PC-9 (cell line): Measurements from ENCODE around the gene HEBP1. TPM values are rescaled to one million over a fixed set of nuclear protein-coding genes. Genes with fewer than 3 reads are reported as not detected.

Experiments
- BruUV-seq: library from RNA; stranded (reverse); fragments of 400-500 nt; replicated peaks from 2 replicates; lab custom pipeline; 2021; lab: Mats Ljungman, UMichigan
- CTCF ChIA-PET: fragments of 300-600 bp; sonication (Branson Sonifier 250); formaldehyde crosslinking; loops from one replicate; lab custom pipeline; 2022; ENCODE audit warnings: antibody characterized with exemption; lab: Charles Lee
- POLR2A ChIA-PET: fragments of 300-600 bp; sonication (Branson Sonifier 250); formaldehyde crosslinking; loops from one replicate; lab custom pipeline; 2022; ENCODE audit warnings: antibody characterized with exemption; ENCODE audit not compliant: unreplicated experiment; lab: Charles Lee
- DNase-seq, 2 experiments: peaks; one replicate each; pipeline versions ENCODE4 v3.0.0 to v3.0.0-alpha.2; 2015 to 2022; ENCODE audit warnings: mixed read lengths in 1 of 2
- H2AFZ ChIP-seq: fragments of 200-600 bp; sonication (generic); 2 replicates; pipeline ENCODE4 v1.8.1; 2017; ENCODE audit warnings: antibody characterized with exemption
- H3F3A ChIP-seq: fragments of 200-600 bp; sonication (generic); 2 replicates; pipeline ENCODE4 v1.8.1; 2017; ENCODE audit warnings: antibody characterized with exemption, mild to moderate bottlenecking, low read depth; ENCODE audit not compliant: insufficient read depth
- H3K27ac ChIP-seq: fragments of 200-600 bp; sonication (generic); 2 replicates; pipeline ENCODE4 v1.6.1; 2016; ENCODE audit warnings: mixed run types
- H3K27me3 ChIP-seq: fragments of 200-600 bp; sonication (generic); 2 replicates; pipeline ENCODE4 v1.6.1; 2016; ENCODE audit warnings: low read depth, mixed run types; ENCODE audit not compliant: insufficient read depth
- H3K36me3 ChIP-seq: fragments of 200-600 bp; sonication (generic); 2 replicates; pipeline ENCODE4 v1.6.1; 2016; ENCODE audit warnings: low read depth, mixed run types
- H3K4me1 ChIP-seq: fragments of 200-600 bp; sonication (generic); replicated peaks from 2 replicates; pipeline ENCODE4 v1.6.1; 2016; ENCODE audit warnings: mixed run types; ENCODE audit not compliant: insufficient read depth
- H3K4me2 ChIP-seq: fragments of 200-600 bp; sonication (generic); 2 replicates; pipeline ENCODE4 v1.6.1; 2017; ENCODE audit warnings: mixed run types
- H3K4me3 ChIP-seq: fragments of 200-600 bp; sonication (generic); 2 replicates; pipeline ENCODE4 v1.6.1; 2016; ENCODE audit warnings: mixed run types
- H3K79me2 ChIP-seq: fragments of 200-600 bp; sonication (generic); 2 replicates; pipeline ENCODE4 v1.6.1; 2017; ENCODE audit warnings: low read depth, mixed run types
- H3K9me2 ChIP-seq: fragments of 200-600 bp; sonication (generic); 2 replicates; pipeline ENCODE4 v1.8.1; 2017; ENCODE audit warnings: mild to moderate bottlenecking; ENCODE audit not compliant: insufficient read depth
- H3K9me3 ChIP-seq: fragments of 200-600 bp; sonication (generic); 2 replicates; pipeline ENCODE4 v1.8.1; 2016; ENCODE audit warnings: low read depth; ENCODE audit not compliant: insufficient read depth
- H4K20me1 ChIP-seq: fragments of 200-600 bp; sonication (generic); 2 replicates; pipeline ENCODE4 v1.8.1; 2017; ENCODE audit not compliant: insufficient read depth
- CTCF ChIP-seq: fragments of 200-600 bp; sonication (generic); conservative IDR thresholded peaks from 2 replicates; pipeline ENCODE4 v1.6.1; 2017; ENCODE audit warnings: mixed run types, antibody characterized with exemption, mild to moderate bottlenecking, moderate library complexity
- EZH2 ChIP-seq: fragments of 200-600 bp; sonication (generic); IDR thresholded peaks from 2 replicates; pipeline ENCODE4 v1.8.0; 2017; ENCODE audit warnings: antibody characterized with exemption, low read depth
- intact Hi-C: fragments of 100-400 bp; cut with micrococcal nuclease; formaldehyde crosslinking; loops from one replicate; pipeline ENCODE4 v1.10.0; 2022; ENCODE audit not compliant: unreplicated experiment
- total RNA-seq: library from RNA; stranded (reverse); gene quantifications from 2 replicates; pipeline ENCODE4 v1.2.3, GENCODE V29; 2021

HEBP1 gene
- total RNA-seq, 1 experiment from 2014 or later = 148 TPM

GRCh38 chr12:12965836-12966235, 34.2 kb downstream of the HEBP1 start:
- no peaks in the 10 kb centered on the region for H3K4me1 ChIP-seq
- BruUV-seq = no TSS peak
- POLR2A ChIA-PET = no interaction called here
- no peak overlapping the region for H3K4me3 ChIP-seq
- H3K79me2 ChIP-seq = no peaks in the 10 kb centered on the region
- H3K27ac ChIP-seq = no peak overlapping the region
- H3K9me2 ChIP-seq = no peaks in the 10 kb centered on the region
- no peak overlapping the region for H3K4me2 ChIP-seq
- H3K36me3 ChIP-seq = no peaks in the 10 kb centered on the region; the same call in 1 of the 2 replicates
- DNase-seq = no peak
- no peaks in the 10 kb centered on the region for H4K20me1 ChIP-seq
- H3K9me3 ChIP-seq = no peaks in the 10 kb centered on the region
- no peaks in the 10 kb centered on the region for H3F3A ChIP-seq
- H3K27me3 ChIP-seq = no peaks in the 10 kb centered on the region
- CTCF ChIA-PET = no interaction called here
- TF ChIP-seq EZH2 (no peak), CTCF (no peak)
- H2AFZ ChIP-seq = no peak overlapping the region
- intact Hi-C loops = no loop called here

GRCh38 chr12:12964255-12964654, 35.8 kb downstream of the HEBP1 start:
- H3K4me3 ChIP-seq = no peak overlapping the region
- no peaks in the 10 kb centered on the region for H4K20me1 ChIP-seq
- H2AFZ ChIP-seq = no peak overlapping the region
- H3K79me2 ChIP-seq = no peaks in the 10 kb centered on the region
- DNase-seq = no peak
- BruUV-seq = no TSS peak
- no peaks in the 10 kb centered on the region for H3K9me2 ChIP-seq
- H3F3A ChIP-seq = no peaks in the 10 kb centered on the region
- H3K4me1 ChIP-seq = no peaks in the 10 kb centered on the region
- no peaks in the 10 kb centered on the region; the same call in 1 of the 2 replicates for H3K36me3 ChIP-seq
- POLR2A ChIA-PET = no interaction called here
- H3K9me3 ChIP-seq = no peaks in the 10 kb centered on the region
- CTCF ChIA-PET = no interaction called here
- intact Hi-C loops = no loop called here
- H3K27ac ChIP-seq = no peak overlapping the region
- no peaks in the 10 kb centered on the region for H3K27me3 ChIP-seq
- no peak overlapping the region for H3K4me2 ChIP-seq
- TF ChIP-seq EZH2 = no peak
- TF ChIP-seq CTCF = no peak

- BruUV-seq = no TSS peak
- Histone ChIP-seq H2AFZ (no peak overlapping the region), H3K79me2 (no peaks in the 10 kb centered on the region), H3K9me2 (no peaks in the 10 kb centered on the region), H4K20me1 (no peaks in the 10 kb centered on the region), H3F3A (no peaks in the 10 kb centered on the region), H3K4me2 (no peak overlapping the region), H3K36me3 (no peaks in the 10 kb centered on the region), H3K4me1 (no peaks in the 10 kb centered on the region), H3K27ac (no peak overlapping the region), H3K4me3 (no peak overlapping the region), H3K9me3 (no peaks in the 10 kb centered on the region), H3K27me3 (no peaks in the 10 kb centered on the region)
- no peak for DNase-seq
- ChIA-PET POLR2A (interaction anchor here (0.5 kb wide), 1 partner anchor 182 kb away, joined by 3 read pairs; no protein-coding TSS in a partner anchor), CTCF (no interaction called here)
- intact Hi-C loops = no loop called here
- TF ChIP-seq EZH2 = no peak
- TF ChIP-seq CTCF = no peak
These were observed 39.3 kb downstream of the HEBP1 start for GRCh38 chr12:12960639-12961209.
